H1 (cell line): ENCODE results near the gene TBC1D7. TPM values are rescaled to one million over a fixed set of nuclear protein-coding genes. Genes with fewer than 3 reads are reported as not detected.

Experiments
- CTCF ChIA-PET: fragments of 300-600 bp; sonication (Branson Sonifier 250); formaldehyde crosslinking; loops from one replicate; lab custom pipeline; 2021; ENCODE audit not compliant: partially characterized antibody; lab: Charles Lee
- POLR2A ChIA-PET: fragments of 300-600 bp; sonication (Branson Sonifier 250); formaldehyde crosslinking; loops from one replicate; lab custom pipeline; 2021; ENCODE audit warnings: inconsistent platforms; ENCODE audit not compliant: partially characterized antibody; lab: Charles Lee
- DNase-seq, 2 experiments: peaks; one replicate each; pipeline versions ENCODE4 v3.0.0 to v3.0.0-alpha.2; 2010 to 2022; ENCODE audit warnings: low spot score in 2 of 2, low read depth in 1 of 2, mixed read lengths in 1 of 2
- FAIRE-seq: peaks from 2 replicates; lab custom pipeline; 2011; peaks lifted over from hg19 to GRCh38; lab: Jason Lieb, UNC
- H2AFZ ChIP-seq: 2 replicates; pipeline ENCODE4 v1.8.1; 2012; ENCODE audit warnings: low read length, inconsistent platforms
- H2AK5ac ChIP-seq: 2 replicates; pipeline ENCODE4 v1.6.1; 2013; ENCODE audit warnings: low read depth, low read length
- H2BK120ac ChIP-seq: replicated peaks from 2 replicates; pipeline ENCODE3; 2013; ENCODE audit warnings: low read depth, low read length, inconsistent platforms
- H2BK12ac ChIP-seq: 2 replicates; pipeline ENCODE4 v1.6.1; 2013; ENCODE audit warnings: low read depth, low read length
- H2BK15ac ChIP-seq: 2 replicates; pipeline ENCODE4 v1.6.1; 2013; ENCODE audit warnings: low read length
- H2BK20ac ChIP-seq: 2 replicates; pipeline ENCODE4 v1.6.1; 2013; ENCODE audit warnings: low read length
- H2BK5ac ChIP-seq: 2 replicates; pipeline ENCODE4 v1.6.1; 2013; ENCODE audit warnings: low read depth, low read length
- H3K14ac ChIP-seq: 2 replicates; pipeline ENCODE4 v1.6.1; 2013; ENCODE audit warnings: inconsistent platforms; ENCODE audit not compliant: insufficient read length
- H3K18ac ChIP-seq: 2 replicates; pipeline ENCODE4 v1.6.1; 2013; ENCODE audit warnings: low read length; ENCODE audit errors: extremely low read depth
- H3K23ac ChIP-seq: 2 replicates; pipeline ENCODE4 v1.6.1; 2013; ENCODE audit warnings: inconsistent platforms; ENCODE audit not compliant: insufficient read length
- H3K23me2 ChIP-seq: 2 replicates; pipeline ENCODE4 v1.6.1; 2013; ENCODE audit warnings: low read depth, low read length
- H3K27ac ChIP-seq: 2 replicates; pipeline ENCODE4 v1.6.1; 2011; ENCODE audit warnings: low read depth, low read length, inconsistent platforms
- H3K27me3 ChIP-seq, 4 experiments: replicated peaks in 1 of 4; 1 replicate in 1 of 4; 2 replicates in 3 of 4; pipeline versions ENCODE4 v1.6.1 to v1.8.1; 2011 to 2013; ENCODE audit warnings: low read length in 3 of 4, mild to moderate bottlenecking in 3 of 4, inconsistent platforms in 2 of 4, mixed read lengths in 2 of 4, moderate library complexity in 1 of 4; ENCODE audit not compliant: control insufficient read depth in 3 of 4, insufficient read depth in 3 of 4; ENCODE audit errors: extremely low read depth in 1 of 4
- H3K36me3 ChIP-seq, 4 experiments: 2 replicates each; pipeline versions ENCODE4 v1.6.1 to v1.8.1; 2011 to 2013; ENCODE audit warnings: mild to moderate bottlenecking in 4 of 4, low read length in 3 of 4, moderate library complexity in 2 of 4, control low read depth in 1 of 4, inconsistent platforms in 1 of 4; ENCODE audit not compliant: insufficient read depth in 4 of 4, control insufficient read depth in 2 of 4
- H3K4ac ChIP-seq: replicated peaks from 2 replicates; pipeline ENCODE3; 2013; ENCODE audit warnings: low read length, low read depth, mixed read lengths, inconsistent platforms; ENCODE audit not compliant: insufficient read length
- H3K4me1 ChIP-seq, 4 experiments: replicated peaks in 1 of 4; 1 replicate in 1 of 4; 2 replicates in 3 of 4; pipeline versions ENCODE4 v1.6.1 to v1.8.1; 2011 to 2013; ENCODE audit warnings: low read length in 3 of 4, inconsistent platforms in 2 of 4, mixed read lengths in 1 of 4; ENCODE audit not compliant: insufficient read depth in 4 of 4, control insufficient read depth in 3 of 4
- H3K4me2 ChIP-seq, 2 experiments: 2 replicates each; pipeline versions ENCODE4 v1.6.1 to v1.8.1; 2011 to 2013; ENCODE audit warnings: low read depth in 2 of 2, low read length in 2 of 2, control low read depth in 1 of 2, inconsistent platforms in 1 of 2, mild to moderate bottlenecking in 1 of 2; ENCODE audit not compliant: insufficient read depth in 1 of 2
- H3K4me3 ChIP-seq, 4 experiments: fragments of 200-600, 300-600 bp in 1 of 4; sonication (generic), shearing (Covaris generic), sonication (Bioruptor Twin) in 1 of 4; 2 replicates each; pipeline versions ENCODE4 v1.5.1 to v1.8.1; 2011 to 2016; ENCODE audit warnings: low read length in 4 of 4, low read depth in 3 of 4, control low read depth in 2 of 4, inconsistent platforms in 2 of 4, mild to moderate bottlenecking in 2 of 4, mixed read lengths in 1 of 4, moderate library complexity in 1 of 4; ENCODE audit not compliant: insufficient read depth in 2 of 4; ENCODE audit errors: extremely low read depth in 1 of 4
- H3K56ac ChIP-seq: replicated peaks from 2 replicates; pipeline ENCODE3; 2013; ENCODE audit warnings: low read depth, mild to moderate bottlenecking, mixed read lengths, low read length, inconsistent platforms; ENCODE audit not compliant: insufficient read length
- H3K79me1 ChIP-seq: 2 replicates; pipeline ENCODE4 v1.6.1; 2013; ENCODE audit warnings: low read depth, low read length, control low read depth
- H3K79me2 ChIP-seq, 2 experiments: 2 replicates each; pipeline versions ENCODE4 v1.6.1 to v1.8.1; 2012 to 2013; ENCODE audit warnings: low read length in 2 of 2, mild to moderate bottlenecking in 2 of 2, inconsistent platforms in 1 of 2; ENCODE audit not compliant: insufficient read depth in 2 of 2, control insufficient read depth in 1 of 2
- H3K9ac ChIP-seq, 4 experiments: replicated peaks in 1 of 4; 1 replicate in 1 of 4; 2 replicates in 3 of 4; pipeline versions ENCODE4 v1.6.1 to v1.8.1; 2011 to 2013; ENCODE audit warnings: low read depth in 3 of 4, low read length in 3 of 4, control low read depth in 2 of 4, mild to moderate bottlenecking in 2 of 4, moderate library complexity in 2 of 4, inconsistent platforms in 1 of 4; ENCODE audit errors: extremely low read depth in 1 of 4
- H3K9me3 ChIP-seq, 2 experiments: 2 replicates each; pipeline versions ENCODE4 v1.6.1 to v1.8.1; 2012 to 2013; ENCODE audit warnings: mild to moderate bottlenecking in 2 of 2, moderate library complexity in 2 of 2, control low read depth in 1 of 2, inconsistent platforms in 1 of 2, low read depth in 1 of 2, low read length in 1 of 2, mixed read lengths in 1 of 2; ENCODE audit not compliant: insufficient read depth in 2 of 2
- H4K20me1 ChIP-seq, 2 experiments: replicated peaks in 1 of 2; 2 replicates each; pipeline versions ENCODE3 to v1.8.1; 2011 to 2013; ENCODE audit warnings: inconsistent platforms in 2 of 2, low read length in 2 of 2, mild to moderate bottlenecking in 1 of 2; ENCODE audit not compliant: insufficient read depth in 2 of 2, control insufficient read depth in 1 of 2
- H4K5ac ChIP-seq: 2 replicates; pipeline ENCODE4 v1.6.1; 2013; ENCODE audit warnings: low read length, low read depth, mixed read lengths, inconsistent platforms; ENCODE audit not compliant: insufficient read length
- H4K8ac ChIP-seq: 2 replicates; pipeline ENCODE4 v1.8.0; 2013; ENCODE audit warnings: mild to moderate bottlenecking, moderate library complexity, low read length, inconsistent platforms; ENCODE audit not compliant: insufficient read depth; ENCODE audit errors: extremely low read depth
- H4K91ac ChIP-seq: replicated peaks from 2 replicates; pipeline ENCODE3; 2013; ENCODE audit warnings: low read length, mixed read lengths, inconsistent platforms; ENCODE audit not compliant: insufficient read length
- HDAC2 ChIP-seq, 2 experiments: fragments of 300-600 bp in 1 of 2; sonication (generic) in 1 of 2; IDR thresholded peaks; 2 replicates each; pipeline ENCODE4 v1.6.1; 2011 to 2012; ENCODE audit warnings: low read depth in 2 of 2, low read length in 2 of 2, mild to moderate bottlenecking in 2 of 2, moderate library complexity in 2 of 2, borderline replicate concordance in 1 of 2, inconsistent platforms in 1 of 2
- JUND ChIP-seq: IDR thresholded peaks from 2 replicates; pipeline ENCODE4 v1.6.1; 2011; ENCODE audit warnings: mild to moderate bottlenecking, improper control_type of control experiment, low read length
- KDM1A ChIP-seq: fragments of 200-600, 300-600 bp; sonication (generic); IDR thresholded peaks from 2 replicates; pipeline ENCODE4 v1.7.1; 2016; ENCODE audit warnings: mild to moderate bottlenecking, low read length, borderline replicate concordance
- TBP ChIP-seq: IDR thresholded peaks from 2 replicates; pipeline ENCODE4 v1.6.1; 2011; ENCODE audit warnings: low read depth, low read length, improper control_type of control experiment
- ZNF274 ChIP-seq: IDR thresholded peaks from 2 replicates; pipeline ENCODE4 v1.7.0; 2012; ENCODE audit warnings: low read length, borderline replicate concordance; ENCODE audit errors: extremely low read depth
- WGBS, 2 experiments: shearing (Covaris generic) in 1 of 2; methylation state at CpG; one replicate each; pipeline versions ENCODE4 v1.1.6 to v1.1.7; 2013 to 2015; ENCODE audit warnings: low lambda C conversion rate in 2 of 2, mixed read lengths in 2 of 2, inconsistent platforms in 1 of 2, low coverage in 1 of 2, missing lambda C conversion rate in 1 of 2; ENCODE audit not compliant: insufficient replicate concordance in 2 of 2, insufficient coverage in 1 of 2, insufficient read length in 1 of 2; ENCODE audit errors: extremely low coverage in 1 of 2, missing lambda C conversion rate in 1 of 2; 5-methylcytosine and 5-hydroxymethylcytosine counted together
- polyA plus RNA-seq, 7 experiments: library from polyadenylated mRNA; depleted of rRNA in 3 of 7; stranded (reverse) in 5 of 7; unstranded in 2 of 7; fragments of >200 nt in 5 of 7; fragments of 200-250 nt in 2 of 7; gene quantifications; 1 replicate in 5 of 7; 2 replicates in 1 of 7; 4 replicates in 1 of 7; pipeline versions ENCODE4 v1.2.1 to v1.2.3, GENCODE V29; 2011 to 2013; ENCODE audit warnings: missing spikeins in 2 of 7, mixed read lengths in 2 of 7
- total RNA-seq: library from RNA; stranded (reverse); fragmentation: NEBNext Ultra II Directional; extraction: Animal tissue kit (Norgen Biotek cat#: 25700); gene quantifications from 2 replicates; pipeline ENCODE4 v1.2.1, GENCODE V29; 2021

TBC1D7 gene
- total and polyA plus RNA-seq, 2 of the 8 experiments (the other 6 are each of a cell fraction or from before 2014, with no cell fraction given) = 46.1 to 55.2 TPM

DNA sequence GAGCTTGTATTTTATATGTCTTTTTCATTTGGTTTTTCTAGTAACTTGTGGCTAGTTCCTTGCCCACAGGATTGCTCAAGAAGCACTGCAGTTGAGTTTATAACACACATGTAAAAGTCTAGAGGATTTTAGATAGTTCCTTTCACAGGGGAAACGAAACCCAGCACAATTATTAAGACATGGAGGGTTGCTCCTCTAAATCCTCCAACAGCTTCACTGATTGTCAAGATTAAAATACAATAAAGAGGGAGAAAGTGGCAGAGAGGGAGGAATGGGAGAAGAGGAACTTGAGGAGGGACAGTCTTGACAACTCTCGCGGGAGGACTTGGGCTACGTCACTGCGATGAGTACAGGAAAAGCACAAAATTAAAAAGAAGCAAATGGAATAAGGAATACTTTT, 9.7 kb upstream of the TBC1D7 start:
- H3K4me1 ChIP-seq = peaks cover 0 to 2% (median 0%) of the 10 kb centered on the region in 4 experiments; a peak in 1 of 7 replicates
- no peak overlapping the region for H3K14ac ChIP-seq
- no peak overlapping the region for H3K18ac ChIP-seq
- no peaks in the 10 kb centered on the region for H3K79me2 ChIP-seq
- H3K4me3 ChIP-seq = no peak overlapping the region
- CTCF ChIA-PET = interaction anchor here (0.6 to 3.7 kb wide), 18 partner anchors 9 to 277 kb away, joined by 3 to 16 read pairs (median 3); partner anchors contain the start of genes NOL7 and SIRT5
- H4K20me1 ChIP-seq = no peaks in the 10 kb centered on the region
- no peak overlapping the region for H2BK5ac ChIP-seq
- H3K36me3 ChIP-seq = no peaks in the 10 kb centered on the region
- no peak overlapping the region for H2BK120ac ChIP-seq
- no peak overlapping the region for H3K4me2 ChIP-seq
- H3K27me3 ChIP-seq = no peaks in the 10 kb centered on the region; a peak in 1 of 7 replicates
- no peaks in the 10 kb centered on the region for H3K9me3 ChIP-seq
- H2BK12ac ChIP-seq = no peak overlapping the region
- no peaks in the 10 kb centered on the region for H3K23me2 ChIP-seq
- no peak overlapping the region for H2AFZ ChIP-seq
- no peak overlapping the region; a peak in 1 of 7 replicates for H3K9ac ChIP-seq
- TF ChIP-seq KDM1A = no peak
- no peak for TF ChIP-seq HDAC2 (IDR thresholded peaks at IDR 0.05; ENCODE audit: borderline replicate concordance in 1 of 2, low read depth in 2 of 2, low read length in 2 of 2)
- no peak for TF ChIP-seq JUND
- no peak for TF ChIP-seq TBP
- no peak for TF ChIP-seq ZNF274
- no peak overlapping the region for H2BK20ac ChIP-seq
- no peak overlapping the region for H2BK15ac ChIP-seq
- POLR2A ChIA-PET = interaction anchor here (0.9 to 1.1 kb wide), 2 partner anchors 84 to 237 kb away, joined by 3 read pairs; no protein-coding TSS in a partner anchor
- no peak overlapping the region for H4K8ac ChIP-seq
- FAIRE-seq (no peak), DNase-seq (no peak)
- no peak overlapping the region for H3K4ac ChIP-seq
- no peak overlapping the region for H3K27ac ChIP-seq
- no peak overlapping the region for H3K23ac ChIP-seq
- no peaks in the 10 kb centered on the region for H3K79me1 ChIP-seq
- no peak overlapping the region for H3K56ac ChIP-seq
- H2AK5ac ChIP-seq = no peak overlapping the region
- WGBS, 2 experiments = 97% methylated on average over 5 of the region's 5 CpGs; no CpG with 5 or more reads in 1 of the 2 experiments
- H4K91ac ChIP-seq = no peak overlapping the region
- H4K5ac ChIP-seq = no peak overlapping the region
